ENCODE results near the gene UBQLNL.

Gene UBQLNL

GRCh38 chr11:5507933-5508305, 8.6 kb downstream of the UBQLNL start:
- no peak for DNase-seq (ENCODE audit: low read depth)

GRCh38 chr11:5507177-5507932, 9.1 kb downstream of the UBQLNL start:
- no peak for DNase-seq (ENCODE audit: low read depth)

GRCh38 chr11:5505363-5506048, 11.0 kb downstream of the UBQLNL start:
- no peak for DNase-seq (ENCODE audit: low read depth)

- DNase-seq (ENCODE audit: low read depth): no peak
Observed at GRCh38 chr11:5504403-5504921, 12.0 kb downstream of the UBQLNL start.

GRCh38 chr11:5500393-5500801, 16.1 kb downstream of the UBQLNL start:
- DNase-seq (ENCODE audit: low read depth): no peak

DNA sequence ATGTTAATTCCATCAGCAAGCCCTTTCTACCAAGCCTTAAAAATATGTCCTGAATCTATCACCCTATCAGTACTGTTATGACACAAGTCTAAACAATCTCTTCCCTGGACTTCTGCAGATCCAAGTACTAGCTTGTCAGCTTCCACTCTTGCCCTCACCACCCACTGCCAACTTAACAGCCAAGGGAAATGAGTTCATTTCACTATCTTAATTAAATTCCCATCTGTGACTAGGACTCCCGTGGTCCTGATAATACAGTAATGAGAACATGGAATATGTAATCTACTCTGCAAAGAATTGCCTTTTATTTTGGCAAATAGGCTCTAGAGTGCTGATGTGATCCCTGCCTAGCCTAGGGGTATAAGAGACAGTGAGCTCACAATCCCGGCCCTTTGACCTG, 16.8 kb downstream of the UBQLNL start:
- DNase-seq (ENCODE audit: low read depth): no peak

DNA sequence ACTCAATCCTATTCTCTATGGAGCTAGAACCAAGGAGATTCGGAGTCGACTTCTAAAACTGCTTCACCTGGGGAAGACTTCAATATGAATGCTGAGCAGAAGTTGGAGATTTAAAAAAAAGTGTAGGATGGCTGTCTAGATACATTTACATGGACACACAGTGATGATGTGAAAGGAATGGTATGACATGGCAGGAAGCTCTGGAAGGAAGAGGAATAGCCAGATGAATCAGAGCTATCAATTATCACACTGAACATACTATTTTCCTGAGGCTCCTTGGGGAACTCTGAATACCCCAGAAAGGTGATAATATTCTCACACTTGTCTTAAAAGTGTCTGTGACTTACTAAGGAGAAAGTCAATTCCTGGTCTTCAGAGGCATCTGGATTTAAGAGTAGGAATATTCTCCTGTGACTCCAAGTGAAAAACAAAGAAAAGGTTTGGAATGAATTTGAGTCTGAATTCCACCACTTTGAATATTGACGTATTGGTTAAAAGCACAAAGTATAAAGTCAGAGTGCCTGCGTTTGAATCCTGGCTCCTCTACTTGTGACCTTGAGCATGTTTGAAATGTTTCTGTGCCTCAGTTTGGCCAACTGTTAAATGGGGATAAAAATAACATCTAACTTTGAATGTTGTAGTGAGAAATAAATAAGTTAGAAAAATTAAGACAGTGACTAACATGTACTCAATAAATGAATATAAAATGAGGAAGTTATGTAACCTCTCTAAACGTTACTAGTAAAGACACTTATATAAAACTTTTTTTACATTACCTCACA, 26.7 kb downstream of the UBQLNL start:
- peak; percentile 20 for DNase-seq (ENCODE audit: low read depth)

DNA sequence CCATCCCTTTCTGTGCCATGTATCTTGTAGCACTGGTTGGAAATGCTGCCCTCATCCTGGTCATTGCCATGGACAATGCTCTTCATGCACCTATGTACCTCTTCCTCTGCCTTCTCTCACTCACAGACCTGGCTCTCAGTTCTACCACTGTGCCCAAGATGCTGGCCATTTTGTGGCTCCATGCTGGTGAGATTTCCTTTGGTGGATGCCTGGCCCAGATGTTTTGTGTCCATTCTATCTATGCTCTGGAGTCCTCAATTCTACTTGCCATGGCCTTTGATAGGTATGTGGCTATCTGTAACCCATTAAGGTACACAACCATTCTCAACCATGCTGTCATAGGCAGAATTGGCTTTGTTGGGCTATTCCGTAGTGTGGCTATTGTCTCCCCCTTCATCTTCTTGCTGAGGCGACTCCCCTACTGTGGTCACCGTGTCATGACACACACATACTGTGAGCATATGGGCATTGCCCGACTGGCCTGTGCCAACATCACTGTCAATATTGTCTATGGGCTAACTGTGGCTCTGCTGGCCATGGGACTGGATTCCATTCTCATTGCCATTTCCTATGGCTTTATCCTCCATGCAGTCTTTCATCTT, 27.6 kb downstream of the UBQLNL start:
- DNase-seq (ENCODE audit: low read depth): no peak

DNA sequence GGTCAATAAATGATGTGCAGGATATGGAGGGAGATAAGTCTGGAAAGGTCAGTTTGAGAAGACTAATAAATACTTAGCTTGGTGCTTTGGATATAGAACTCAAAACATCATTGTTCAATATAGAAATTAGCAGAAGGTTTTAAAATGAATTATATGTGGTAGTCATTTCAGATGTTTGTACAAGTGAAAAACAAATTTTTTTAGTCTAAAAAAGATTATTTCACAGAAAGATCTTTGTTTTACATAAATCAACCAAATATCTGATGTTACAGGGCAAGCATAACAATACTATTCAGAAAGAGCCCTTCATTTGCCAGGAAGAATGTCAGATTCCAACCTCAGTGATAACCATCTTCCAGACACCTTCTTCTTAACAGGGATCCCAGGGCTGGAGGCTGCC, 28.1 kb downstream of the UBQLNL start, which contains the start of gene OR52D1:
Gene OR52D1, plus strand, starts transcription at position 301 of the 400 bp plus-strand sequence. Its CDS starts 22 bp downstream, at position 323.
- DNase-seq (ENCODE audit: low read depth): no peak

DNA sequence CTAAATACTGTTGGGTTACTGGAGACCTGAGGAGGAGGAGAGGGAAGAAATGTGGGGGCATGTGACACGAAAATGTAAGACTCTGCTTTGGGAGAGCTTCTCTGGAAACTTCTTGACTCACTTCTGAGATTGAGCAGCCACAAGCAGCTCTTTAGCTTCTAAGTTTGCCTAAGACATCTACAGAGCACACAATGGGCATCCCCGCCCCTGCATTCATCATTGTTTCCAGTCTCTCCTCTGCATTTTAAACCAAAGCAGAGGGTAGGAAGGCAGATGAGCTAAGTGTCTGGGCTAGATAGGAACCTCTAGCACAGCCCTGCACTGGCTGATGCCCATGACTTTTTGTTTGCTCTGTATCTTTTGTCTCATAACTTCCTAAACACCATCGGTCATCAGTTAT, 30.1 kb downstream of the UBQLNL start:
- DNase-seq (ENCODE audit: low read depth): no peak

GRCh38 chr11:5486003-5486402, 30.5 kb downstream of the UBQLNL start:
- DNase-seq (ENCODE audit: low read depth): no peak

GRCh38 chr11:5476186-5476819, 40.2 kb downstream of the UBQLNL start:
- peak; percentile 63 for DNase-seq (ENCODE audit: low read depth)

GRCh38 chr11:5473921-5474320, 42.6 kb downstream of the UBQLNL start:
- DNase-seq (ENCODE audit: low read depth): no peak

DNA sequence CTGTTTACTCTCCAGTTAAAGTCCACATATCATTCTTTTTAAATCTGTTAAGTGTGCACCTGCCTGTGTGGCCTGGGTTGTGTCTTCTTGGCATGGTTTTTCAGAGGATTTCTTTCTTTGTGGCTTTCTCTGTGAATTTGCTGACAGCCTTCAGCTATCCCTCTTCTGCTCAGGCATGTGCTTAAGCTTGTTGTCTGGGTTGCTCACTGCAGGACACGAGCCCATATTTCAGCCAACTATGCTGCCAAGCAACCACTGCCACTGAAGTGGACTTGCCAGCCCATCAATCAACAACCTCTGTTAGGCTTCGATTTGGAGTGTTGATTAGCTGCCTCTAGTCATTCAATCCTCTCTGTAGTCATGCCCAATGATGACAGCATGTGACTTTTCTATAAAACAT, 49.0 kb downstream of the UBQLNL start:
- DNase-seq (ENCODE audit: low read depth): no peak
